NCI-H1694 treated with DMSO at 0.1 percent for 48 hours (cell line): Measurements from ENCODE around the gene RRP7A.
"Not testable (repeated sequence)": the region's sequence is repeated elsewhere in the genome, so short reads cannot be mapped to it uniquely, and the experiment has no call there.

Experiments
- DNase-seq: peaks from one replicate; lab custom pipeline; 2025; lab: John Stamatoyannopoulos, UW

Gene RRP7A

GRCh38 chr22:42536166-42536565, 16.6 kb upstream of the RRP7A start:
- DNase-seq = no peak

- not testable (repeated sequence) for DNase-seq
Observed at GRCh38 chr22:42535082-42535731, 15.6 kb upstream of the RRP7A start.

GRCh38 chr22:42533638-42533977, 14.0 kb upstream of the RRP7A start:
- DNase-seq = no peak

GRCh38 chr22:42531401-42532084, 11.9 kb upstream of the RRP7A start:
- not testable (repeated sequence) for DNase-seq

GRCh38 chr22:42529435-42529834, 9.8 kb upstream of the RRP7A start:
- DNase-seq = not testable (repeated sequence)

GRCh38 chr22:42528591-42529307, 9.2 kb upstream of the RRP7A start:
- DNase-seq = no peak

- DNase-seq = no peak
Observed at GRCh38 chr22:42522546-42522945, 3.0 kb upstream of the RRP7A start.

- no peak for DNase-seq
Observed at GRCh38 chr22:42521228-42521546, 1.6 kb upstream of the RRP7A start.

GRCh38 chr22:42518638-42519524, 715 bp downstream of the RRP7A start:
- DNase-seq = not testable (repeated sequence)

GRCh38 chr22:42517103-42517502, 2.5 kb downstream of the RRP7A start:
- DNase-seq = not testable (repeated sequence)

- no peak for DNase-seq
Observed at GRCh38 chr22:42515896-42516295, 3.7 kb downstream of the RRP7A start.

- DNase-seq = not testable (repeated sequence)
Observed at GRCh38 chr22:42515304-42515703, 4.3 kb downstream of the RRP7A start.

GRCh38 chr22:42514331-42514730, 5.3 kb downstream of the RRP7A start:
- not testable (repeated sequence) for DNase-seq

GRCh38 chr22:42512273-42512990, 7.2 kb downstream of the RRP7A start:
- DNase-seq = not testable (repeated sequence)

- no peak for DNase-seq
Observed at GRCh38 chr22:42511401-42511891, 8.2 kb downstream of the RRP7A start.

- DNase-seq = no peak
Observed at GRCh38 chr22:42509548-42509947, 10.0 kb downstream of the RRP7A start.

- not testable (repeated sequence) for DNase-seq
Observed at GRCh38 chr22:42508975-42509364, 10.6 kb downstream of the RRP7A start.

GRCh38 chr22:42508327-42508974, 11.1 kb downstream of the RRP7A start:
- DNase-seq = not testable (repeated sequence)

- no peak for DNase-seq
Observed at GRCh38 chr22:42500836-42501179, 18.8 kb downstream of the RRP7A start.

GRCh38 chr22:42500161-42500835, 19.3 kb downstream of the RRP7A start:
- no peak for DNase-seq
